ENCODE results near the gene TMEM245. TPM values are rescaled to one million over a fixed set of nuclear protein-coding genes. Genes with fewer than 3 reads are reported as not detected.

The TMEM245 gene
- total and polyA plus RNA-seq, 10 of the 15 experiments (the other 5 are each of a cell fraction or from before 2014, with no cell fraction given), result 7.4 to 36.1 (median 19.0) TPM

- Histone ChIP-seq H3K4me1 (ENCODE audit: control insufficient read depth, insufficient read depth, low read length) (no peaks in the 10 kb centered on the region), H3K4me2 (ENCODE audit: control insufficient read depth, insufficient read depth) (no peak overlapping the region), H3K79me2 (ENCODE audit: control insufficient read depth, insufficient read depth, low read length) (no peaks in the 10 kb centered on the region), H3K27ac (ENCODE audit: control insufficient read depth, insufficient read depth) (no peak overlapping the region), H3K36me3 (ENCODE audit: control insufficient read depth in 2 of 2, insufficient read depth in 2 of 2, low read length in 1 of 2) (peaks cover 0 to 16% of the 10 kb centered on the region in 2 experiments; a peak in 2 of 4 replicates), H3K4me3 (no peak overlapping the region), H3K9ac (ENCODE audit: control insufficient read depth, insufficient read depth, low read length) (no peak overlapping the region), H4K20me1 (ENCODE audit: control insufficient read depth, insufficient read depth) (no peaks in the 10 kb centered on the region), H3K9me3 (replicated peaks; ENCODE audit: control insufficient read depth, insufficient read depth, low read length) (no peaks in the 10 kb centered on the region), H2AFZ (ENCODE audit: control insufficient read depth, low read depth, low read length) (no peak overlapping the region), H3K27me3 (replicated peaks in 1 of 2; ENCODE audit: control insufficient read depth in 2 of 2, insufficient read depth in 2 of 2, low read length in 1 of 2) (no peaks in the 10 kb centered on the region)
- intact Hi-C loops (cut with micrococcal nuclease; ENCODE audit: unreplicated experiment) (no loop called here), in situ Hi-C loops (cut with MboI) (no loop called here)
- WGBS (ENCODE audit: insufficient coverage, insufficient replicate concordance, low lambda C conversion rate, missing lambda C conversion rate), result 96% methylated on average over 8 of the region's 8 CpGs
- no TSS peak for BruUV-seq (replicated peaks)
- RAD21 ChIA-PET (ENCODE audit: unreplicated experiment), result no interaction called here
- DNase-seq (ENCODE audit: low read depth, low spot score) (no peak), FAIRE-seq (no peak), ATAC-seq (no peak)
- SMC1A ChIA-PET (ENCODE audit: uncharacterized antibody, unreplicated experiment), result no interaction called here
- no peak for TF ChIP-seq SIX5 (IDR thresholded peaks at IDR 0.05; ENCODE audit: low read depth, low read length, severe bottlenecking)
- no peak for TF ChIP-seq ZBTB33 (IDR thresholded peaks at IDR 0.05)
- no peak for TF ChIP-seq PML (IDR thresholded peaks at IDR 0.05; ENCODE audit: low read length)
- TF ChIP-seq TCF7 (IDR thresholded peaks at IDR 0.05; ENCODE audit: borderline replicate concordance), result no peak
- TF ChIP-seq IKZF1 (conservative IDR thresholded peaks at IDR 0.05), result no peak
- TF ChIP-seq RAD51 (IDR thresholded peaks at IDR 0.05), result no peak
- TF ChIP-seq JUNB (IDR thresholded peaks at IDR 0.05), result no peak
- TF ChIP-seq RBBP5 (conservative IDR thresholded peaks at IDR 0.05), result no peak
- no peak for TF ChIP-seq YBX1 (IDR thresholded peaks at IDR 0.05)
- no peak for TF ChIP-seq GABPA (IDR thresholded peaks at IDR 0.05; ENCODE audit: low read depth)
- TF ChIP-seq E2F4 (IDR thresholded peaks at IDR 0.05; ENCODE audit: low read depth, low read length), result no peak
- no peak for TF ChIP-seq PRDM15 (CRISPR knock-in tag; IDR thresholded peaks at IDR 0.05)
- CTCF ChIA-PET, result no interaction called here
- POLR2A ChIA-PET, result no interaction called here
These were observed 47.5 kb downstream of the TMEM245 start for GRCh38 chr9:109072133-109072692.
